NCI-H146 treated with DMSO at 0.1 percent for 48 hours (cell line): ENCODE data around the gene USP20.
"Not testable (repeated sequence)": the region's sequence is repeated elsewhere in the genome, so short reads cannot be mapped to it uniquely, and the experiment has no call there.

Experiments used
- DNase-seq: peaks from one replicate; lab custom pipeline; 2025; ENCODE audit not compliant: unreplicated experiment; lab: John Stamatoyannopoulos, UW

USP20 gene

DNA sequence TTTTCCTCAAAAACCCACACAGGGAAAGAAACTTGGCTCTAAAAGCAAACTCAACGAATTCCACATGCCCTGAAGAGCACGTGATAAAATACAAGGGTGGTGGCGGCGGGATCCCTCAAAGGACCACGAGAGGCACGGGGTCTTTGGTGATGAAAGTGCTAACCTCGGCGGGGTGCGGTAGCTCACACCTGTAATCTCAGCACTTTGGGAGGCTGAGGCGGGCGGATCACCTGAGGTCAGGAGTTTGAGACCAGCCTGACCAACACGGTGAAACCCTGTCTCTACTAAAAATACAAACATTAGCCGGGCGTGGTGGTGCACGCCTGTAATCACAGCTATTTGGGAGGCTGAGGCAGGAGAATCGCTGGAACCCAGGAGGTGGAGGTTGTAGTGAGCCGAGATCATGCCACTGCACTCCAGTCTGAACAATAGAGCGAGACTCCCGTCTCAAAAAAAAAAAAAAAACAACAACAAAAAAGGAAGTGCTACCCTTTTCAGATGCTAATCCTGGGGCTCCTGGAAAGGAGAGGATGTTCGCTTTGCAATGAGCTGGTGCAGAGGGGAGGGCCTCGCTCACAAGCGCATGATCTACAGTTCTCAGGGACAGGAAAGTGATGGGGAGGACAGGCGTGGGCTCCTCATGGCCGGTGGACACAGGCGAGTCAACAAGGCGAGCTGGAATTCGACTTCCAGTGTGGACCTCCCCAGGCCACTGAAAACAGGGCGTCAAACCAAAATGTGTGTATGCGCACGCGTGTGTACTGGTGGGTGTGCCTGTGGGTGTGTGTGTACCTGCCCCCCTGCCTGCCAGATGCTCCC is 54.1 kb downstream of the USP20 start:
- no peak for DNase-seq

DNA sequence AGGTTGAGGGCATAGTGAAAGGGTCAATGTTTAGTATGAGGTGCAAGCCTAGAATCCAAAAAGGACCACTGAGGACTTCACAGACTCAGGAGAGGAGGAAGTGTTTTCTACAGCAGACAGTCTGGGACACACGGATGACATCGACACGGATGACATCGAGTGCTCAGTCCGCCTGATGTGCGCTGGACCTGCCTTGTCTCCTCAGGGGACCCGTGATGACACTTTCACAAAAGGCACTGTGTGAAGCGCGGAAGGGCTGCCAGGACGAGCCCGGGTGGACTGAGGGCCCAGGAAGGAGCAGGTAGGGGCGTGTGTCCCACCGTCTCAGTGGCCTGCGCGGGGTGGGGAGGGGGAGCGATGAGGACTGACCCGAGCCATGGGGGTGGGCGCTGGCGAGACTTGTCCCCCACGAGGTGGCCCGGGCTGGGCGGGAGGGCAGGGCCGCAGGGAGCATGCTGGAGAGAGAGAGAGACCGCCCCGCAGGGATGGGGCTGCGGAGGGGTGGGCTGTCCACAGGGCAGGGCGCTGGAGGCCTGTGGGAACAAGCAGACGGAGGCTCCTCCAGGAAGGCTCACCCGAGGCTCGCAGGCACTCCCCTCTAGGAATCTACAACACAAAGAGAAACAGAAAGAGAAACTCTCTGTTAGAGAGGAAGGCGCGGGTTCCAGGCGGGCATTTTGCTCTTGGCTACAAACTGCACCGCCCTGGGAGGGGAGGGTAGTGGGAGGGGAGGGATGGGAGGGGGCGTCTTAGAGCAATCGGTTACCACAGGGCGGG is 54.9 kb downstream of the USP20 start:
- no peak for DNase-seq

DNA sequence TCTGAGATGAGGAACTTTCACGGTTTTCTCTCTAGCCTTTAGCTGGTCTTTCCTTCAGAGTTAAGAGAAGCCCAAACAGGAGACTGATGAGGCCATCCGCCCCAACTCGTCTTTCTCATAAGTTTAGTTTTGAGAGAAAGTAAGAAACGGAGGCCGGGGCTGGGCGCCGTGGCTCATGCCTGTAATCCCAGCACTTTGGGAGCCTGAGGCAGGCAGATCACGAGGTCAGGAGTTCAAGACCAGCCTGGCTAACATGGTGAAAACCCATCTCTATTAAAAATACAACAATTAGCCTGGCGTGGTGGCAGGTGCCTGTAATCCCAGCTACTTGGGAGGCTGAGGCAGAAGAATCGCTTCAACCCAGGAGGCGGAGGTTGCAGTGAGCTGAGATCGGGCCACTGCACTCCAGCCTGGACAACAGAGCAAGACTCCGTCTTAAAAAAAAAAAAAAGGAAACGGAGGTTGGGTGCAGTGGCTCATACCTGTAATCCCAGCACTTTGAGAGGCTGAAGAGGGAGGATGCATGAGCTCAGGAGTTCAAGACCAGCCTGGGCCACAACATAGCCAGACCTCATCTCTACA is 55.6 kb downstream of the USP20 start:
- DNase-seq: not testable (repeated sequence)

DNA sequence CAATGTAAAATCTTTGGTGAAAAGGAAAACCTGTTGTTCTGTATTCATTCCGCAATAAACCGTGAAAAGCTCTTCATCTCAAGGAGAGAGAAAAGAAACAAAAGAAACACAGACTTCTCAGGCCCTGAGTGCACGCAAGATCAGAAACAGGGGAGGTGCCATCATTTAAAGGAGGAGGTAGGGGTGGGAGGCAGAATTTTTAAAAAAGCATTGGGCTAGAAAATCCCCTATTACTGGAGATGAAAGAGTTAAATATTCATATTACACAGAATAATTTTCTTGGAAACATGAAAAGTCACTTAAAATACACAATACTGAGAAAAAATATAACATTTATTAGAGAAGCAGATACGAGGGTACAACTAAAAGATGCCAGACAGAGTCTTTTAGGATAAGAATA is 56.3 kb downstream of the USP20 start:
- DNase-seq: no peak

DNA sequence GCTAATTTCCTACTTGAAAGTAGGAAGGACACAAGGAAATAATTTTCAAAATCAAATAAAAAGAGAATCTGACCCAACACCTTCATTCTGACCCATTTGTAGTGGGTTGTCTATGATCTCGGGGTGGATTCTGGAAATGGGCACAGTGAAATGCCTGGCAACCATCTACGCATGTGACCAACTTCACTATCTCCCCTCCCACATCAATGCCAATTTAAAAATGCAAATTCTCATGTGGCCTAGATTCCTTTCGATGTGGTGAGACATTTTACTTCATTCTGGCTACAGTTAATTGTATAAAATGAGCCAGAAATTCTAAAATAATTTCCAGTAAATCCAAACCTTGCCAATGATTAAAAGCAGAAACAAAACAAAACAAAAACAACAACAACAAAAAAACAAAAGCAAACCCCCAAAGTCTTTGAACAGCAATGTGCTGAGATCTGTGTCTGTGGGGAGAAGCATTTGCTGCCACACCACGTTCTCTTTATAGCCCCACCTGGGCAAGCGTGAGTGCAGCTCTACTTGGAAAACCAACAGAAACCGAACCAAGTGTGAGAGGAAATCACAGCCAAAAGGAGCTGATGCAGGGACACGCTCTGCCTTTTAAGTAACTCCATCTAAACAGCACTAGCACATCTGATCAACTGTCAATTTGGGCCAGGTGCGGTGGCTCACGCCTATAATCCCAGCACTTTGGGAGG is 59.0 kb downstream of the USP20 start:
- DNase-seq: no peak

DNA sequence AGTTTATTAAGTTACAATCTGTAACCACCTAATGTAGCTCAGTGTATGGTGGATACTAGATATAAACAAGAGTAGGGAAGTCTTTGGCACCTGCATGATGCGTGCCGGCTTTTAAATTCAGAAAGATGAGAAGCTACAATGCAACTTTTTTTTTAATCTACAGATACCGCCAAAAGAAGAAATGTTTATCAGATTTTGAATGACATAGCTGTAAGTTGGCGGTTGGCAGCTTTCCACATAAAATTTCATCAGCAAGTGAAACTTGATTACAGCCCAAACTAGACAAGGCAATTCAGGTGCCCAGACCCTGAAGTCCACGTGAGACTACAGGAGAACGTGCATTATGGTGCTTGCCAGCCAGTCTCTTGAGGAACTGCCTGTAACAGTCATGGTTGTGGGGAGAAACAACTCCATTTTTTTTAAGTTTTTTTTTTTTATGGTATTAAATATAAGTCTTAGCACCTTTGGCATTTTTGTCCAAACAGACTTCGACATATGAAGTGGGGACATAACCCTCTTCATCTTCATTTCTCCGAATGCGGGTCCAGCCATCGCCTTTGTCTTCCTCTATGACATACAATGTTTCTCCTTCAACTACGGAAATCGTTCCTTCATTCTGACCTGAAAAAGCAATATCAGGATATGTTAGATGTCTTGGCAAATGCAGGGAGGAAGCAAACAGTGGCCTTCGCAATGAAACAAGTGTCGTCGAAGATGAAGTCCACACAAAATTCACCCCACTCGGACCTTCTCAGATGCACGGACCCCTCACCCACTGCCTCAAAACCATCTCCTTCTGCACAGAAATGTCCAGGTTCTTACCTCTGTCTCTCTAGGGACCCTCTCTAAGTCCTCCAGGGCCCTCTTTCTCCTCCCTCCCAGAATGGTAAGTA is 60.4 kb downstream of the USP20 start:
- DNase-seq: no peak

DNA sequence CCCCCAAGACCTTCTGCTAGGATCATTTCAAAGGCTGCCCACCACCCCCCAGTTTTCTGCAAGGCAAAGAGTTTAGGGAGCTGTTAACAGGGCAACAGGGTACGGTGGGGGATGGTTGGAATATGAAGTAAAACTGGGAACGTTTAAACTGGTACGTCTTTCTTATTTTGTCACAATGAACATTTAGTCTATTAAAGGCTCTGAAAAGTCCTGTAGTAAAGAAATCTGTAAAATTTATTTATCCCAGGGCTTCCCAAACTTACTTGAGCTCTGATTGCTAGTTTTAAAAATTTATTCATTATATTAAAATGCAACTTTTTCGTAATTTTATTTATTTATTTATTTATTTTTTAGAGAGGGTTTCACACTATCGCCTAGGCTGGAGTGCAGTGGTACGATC is 62.0 kb downstream of the USP20 start:
- DNase-seq: no peak

DNA sequence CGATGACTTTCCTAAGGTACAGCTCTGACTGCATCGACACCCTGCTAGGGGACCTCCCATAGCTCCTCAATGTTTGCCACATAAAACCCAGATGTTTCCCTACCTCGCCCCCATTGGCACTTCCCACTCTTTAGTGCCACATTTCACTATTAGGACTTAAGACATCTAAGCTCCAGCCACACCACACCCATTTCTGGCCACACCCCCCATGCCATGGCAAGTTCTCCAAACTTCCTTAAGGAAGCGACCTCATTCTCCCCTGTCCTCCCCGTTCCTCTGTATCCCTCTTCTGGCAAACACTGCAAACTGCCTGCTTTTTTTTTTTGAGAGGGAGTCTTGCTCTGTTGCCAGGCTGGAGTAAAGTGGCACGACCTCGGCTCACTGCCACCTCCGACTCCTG is 62.9 kb downstream of the USP20 start:
- no peak for DNase-seq

DNA sequence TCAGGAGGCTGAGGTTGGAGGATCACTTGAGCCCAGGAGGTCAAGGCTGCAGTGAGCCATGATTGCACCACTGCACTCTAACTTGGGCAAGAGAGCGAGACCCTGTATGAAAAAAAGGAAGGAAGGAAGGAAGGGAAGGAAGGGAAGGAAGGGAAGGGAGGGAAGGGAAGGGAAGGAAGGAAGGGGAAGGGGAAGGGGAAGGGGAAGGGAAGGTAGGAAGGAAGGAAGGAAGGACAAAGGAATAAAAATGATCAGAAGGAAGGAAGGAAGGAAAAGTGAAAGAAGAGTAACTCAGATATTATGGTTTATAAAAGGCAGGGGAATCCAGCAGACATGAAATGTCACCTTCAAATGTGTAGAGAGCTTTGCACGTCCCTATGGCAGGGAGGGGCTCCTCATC is 64.4 kb downstream of the USP20 start:
- DNase-seq: no peak

DNA sequence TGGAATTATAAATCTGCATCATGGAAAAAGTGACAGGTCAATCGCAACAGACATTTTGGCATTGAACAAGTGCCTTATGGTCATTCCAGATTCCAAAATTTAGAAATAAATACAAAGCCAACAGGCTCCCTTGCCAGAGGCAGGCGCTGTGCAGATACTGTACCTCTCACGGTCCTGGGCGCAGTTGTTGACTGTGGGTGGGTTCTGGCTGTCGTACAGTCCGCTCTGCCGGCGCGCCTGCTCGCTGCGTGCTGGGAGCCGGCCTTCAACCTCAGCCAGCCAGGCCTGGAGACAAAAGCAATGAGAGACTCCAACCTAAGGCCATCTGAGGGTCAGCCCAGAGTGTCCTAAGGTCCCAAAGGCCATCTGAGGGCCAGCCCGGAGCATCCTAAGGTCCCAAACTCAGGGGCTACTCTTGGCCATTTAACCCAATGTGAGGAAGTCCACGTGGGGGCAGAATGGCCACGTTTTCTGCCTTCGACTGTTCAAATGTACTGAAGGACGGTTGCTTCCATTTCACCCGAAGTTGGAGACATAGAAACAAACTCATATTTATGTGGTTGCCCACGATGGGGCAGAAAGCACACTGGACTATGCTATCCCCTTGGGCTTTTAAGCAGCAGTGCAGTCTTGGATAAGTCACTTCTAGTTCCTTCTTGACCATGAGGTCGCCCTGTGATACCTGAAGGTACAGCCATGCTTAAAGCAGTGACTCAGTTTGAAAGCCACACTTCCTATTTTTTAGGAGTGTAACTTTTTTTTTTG is 65.2 kb downstream of the USP20 start:
- no peak for DNase-seq

DNA sequence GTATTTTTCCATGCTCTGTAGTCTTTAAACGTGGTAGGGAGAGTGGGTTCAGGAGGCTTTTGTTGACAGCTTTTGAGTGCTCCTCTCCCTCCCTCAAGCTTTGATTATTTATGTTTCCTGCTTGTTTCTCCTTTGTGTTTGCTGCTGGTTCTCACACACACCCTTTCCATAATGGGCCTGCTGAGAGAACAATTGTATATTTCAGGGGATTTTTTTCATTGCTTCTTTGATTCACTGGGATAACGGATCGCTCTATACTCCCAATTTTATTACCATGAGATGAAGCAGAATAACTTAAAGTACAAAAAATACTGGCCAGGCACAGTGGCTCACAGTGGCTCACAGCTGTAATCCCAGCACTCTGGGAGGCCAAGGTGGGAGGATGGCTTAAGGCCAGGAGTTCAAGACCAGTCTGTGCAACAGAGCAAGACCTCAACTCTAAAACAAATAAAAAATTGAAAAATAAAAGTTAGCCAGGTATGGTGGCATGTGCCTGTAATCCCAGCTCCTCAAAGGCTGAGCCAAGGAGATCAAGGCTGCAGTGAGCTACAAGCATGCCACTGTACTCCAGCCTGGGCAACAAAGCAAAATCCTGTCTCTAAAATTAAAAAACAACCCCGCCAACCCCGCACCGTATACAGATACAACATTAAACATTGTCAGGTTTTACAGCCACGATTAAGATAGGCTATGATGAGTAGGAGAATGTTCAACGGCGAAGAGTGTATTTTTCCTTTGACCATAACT is 66.9 kb downstream of the USP20 start:
- DNase-seq: no peak

DNA sequence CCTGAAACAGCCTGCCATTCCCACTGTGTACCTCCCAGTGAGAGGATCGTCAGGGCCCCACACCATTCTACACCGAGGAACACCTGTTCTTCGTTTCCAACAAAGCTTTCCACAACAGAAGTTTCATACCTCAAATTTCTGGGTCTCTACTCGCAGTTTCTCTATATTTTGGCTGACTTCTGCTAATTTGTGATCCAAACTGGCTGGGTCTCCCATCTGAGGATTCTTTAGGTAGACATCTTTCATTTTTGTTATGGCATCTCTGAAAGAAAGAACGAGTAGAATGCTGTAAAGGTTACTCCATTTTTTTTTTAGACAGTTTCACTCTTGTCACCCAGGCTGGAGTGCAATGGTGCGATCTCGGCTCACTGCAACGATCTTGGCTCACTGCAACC is 67.5 kb downstream of the USP20 start:
- DNase-seq: no peak

DNA sequence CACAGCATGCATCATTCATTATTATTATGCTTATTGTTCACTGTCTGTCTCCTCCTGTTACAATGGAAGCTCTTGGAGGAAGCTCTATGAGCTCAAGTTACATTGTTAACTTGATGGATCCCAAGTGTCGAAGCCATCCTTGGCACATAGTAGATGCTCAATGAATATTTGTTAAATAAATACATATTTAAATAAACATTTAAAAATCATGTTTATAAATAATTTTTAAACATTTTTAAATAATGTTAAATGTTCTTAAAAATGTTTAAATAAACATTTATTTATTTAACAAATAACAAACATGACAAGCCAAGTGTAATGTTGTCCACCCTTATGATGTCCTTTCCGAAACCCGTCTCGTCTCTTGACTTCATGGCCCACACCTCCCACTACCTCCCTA is 69.5 kb downstream of the USP20 start:
- no peak for DNase-seq

DNA sequence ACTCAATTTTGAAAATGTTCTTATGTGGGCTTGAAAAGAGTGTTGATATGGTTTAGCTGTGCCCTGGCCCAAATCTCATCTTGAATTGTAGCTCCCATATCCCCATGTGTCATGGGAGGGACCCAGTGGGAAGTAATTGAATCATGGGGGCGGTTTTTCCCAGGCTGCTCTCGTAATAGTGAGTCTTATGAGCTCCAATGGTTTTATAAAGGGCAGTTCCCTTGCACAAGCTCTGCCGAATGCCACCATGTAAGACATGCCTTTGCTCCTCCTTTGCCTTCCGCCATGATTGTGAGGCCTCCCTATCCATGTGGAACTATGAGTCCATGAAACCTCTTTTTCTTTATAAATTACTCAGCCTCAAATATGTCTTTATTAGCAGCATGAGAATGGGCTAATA is 71.0 kb downstream of the USP20 start:
- no peak for DNase-seq

DNA sequence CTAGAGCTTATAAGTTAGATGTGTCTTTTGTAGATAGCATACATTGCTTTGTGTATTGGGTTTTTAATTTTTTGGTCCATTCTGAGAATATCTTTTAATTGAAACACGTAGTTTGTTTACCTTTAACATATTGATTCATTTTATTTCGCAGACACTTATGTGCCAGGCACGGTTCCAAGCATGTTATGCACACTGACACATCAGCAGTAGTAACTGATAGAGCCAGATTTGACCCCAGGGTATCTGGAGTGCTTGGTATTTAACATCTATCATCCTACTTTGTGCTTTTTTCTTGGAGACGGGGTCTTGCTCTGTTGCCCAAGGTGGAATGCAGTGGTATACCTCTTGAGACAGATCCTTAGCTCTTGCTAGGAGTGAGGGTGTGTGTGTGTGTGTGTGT is 71.9 kb downstream of the USP20 start:
- DNase-seq: no peak

DNA sequence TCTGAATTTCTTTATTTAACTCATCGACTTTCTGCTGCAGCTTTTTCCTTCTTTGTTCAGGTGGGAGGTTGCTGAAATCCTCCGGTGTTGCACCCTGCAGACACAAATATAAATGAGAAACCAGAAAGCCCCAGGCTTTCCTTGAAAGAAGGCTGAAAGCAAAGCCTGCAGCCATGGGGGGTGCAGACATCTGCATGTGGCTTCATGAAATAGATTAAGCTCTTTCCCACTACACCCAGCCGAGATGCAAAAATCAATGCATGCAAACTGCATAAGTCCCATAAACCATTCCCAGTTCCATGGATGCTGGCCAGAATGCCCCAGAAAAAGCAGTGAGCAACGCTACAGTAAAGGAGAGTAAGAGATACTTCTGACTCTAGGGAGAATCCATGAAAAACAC is 73.6 kb downstream of the USP20 start:
- DNase-seq: no peak

DNA sequence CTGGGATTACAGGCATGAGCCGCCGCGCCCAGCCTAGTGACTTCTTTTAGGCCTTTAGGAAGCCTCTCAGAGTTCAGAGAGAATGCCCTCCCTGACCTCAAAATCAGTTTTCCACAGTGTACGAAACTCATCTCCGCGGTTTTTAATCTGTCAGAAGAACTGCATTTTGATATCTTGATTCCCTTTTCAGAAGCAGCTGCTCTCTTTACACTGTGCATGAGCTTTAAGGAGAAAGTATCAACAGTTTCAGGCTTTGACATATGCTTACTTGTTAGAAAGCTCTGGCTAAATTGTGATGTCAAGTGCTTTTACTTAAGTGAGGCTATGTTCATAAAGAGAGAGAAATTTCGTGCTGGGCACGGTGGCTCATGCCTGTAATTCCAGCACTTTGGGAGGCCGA is 74.6 kb downstream of the USP20 start:
- DNase-seq: no peak

DNA sequence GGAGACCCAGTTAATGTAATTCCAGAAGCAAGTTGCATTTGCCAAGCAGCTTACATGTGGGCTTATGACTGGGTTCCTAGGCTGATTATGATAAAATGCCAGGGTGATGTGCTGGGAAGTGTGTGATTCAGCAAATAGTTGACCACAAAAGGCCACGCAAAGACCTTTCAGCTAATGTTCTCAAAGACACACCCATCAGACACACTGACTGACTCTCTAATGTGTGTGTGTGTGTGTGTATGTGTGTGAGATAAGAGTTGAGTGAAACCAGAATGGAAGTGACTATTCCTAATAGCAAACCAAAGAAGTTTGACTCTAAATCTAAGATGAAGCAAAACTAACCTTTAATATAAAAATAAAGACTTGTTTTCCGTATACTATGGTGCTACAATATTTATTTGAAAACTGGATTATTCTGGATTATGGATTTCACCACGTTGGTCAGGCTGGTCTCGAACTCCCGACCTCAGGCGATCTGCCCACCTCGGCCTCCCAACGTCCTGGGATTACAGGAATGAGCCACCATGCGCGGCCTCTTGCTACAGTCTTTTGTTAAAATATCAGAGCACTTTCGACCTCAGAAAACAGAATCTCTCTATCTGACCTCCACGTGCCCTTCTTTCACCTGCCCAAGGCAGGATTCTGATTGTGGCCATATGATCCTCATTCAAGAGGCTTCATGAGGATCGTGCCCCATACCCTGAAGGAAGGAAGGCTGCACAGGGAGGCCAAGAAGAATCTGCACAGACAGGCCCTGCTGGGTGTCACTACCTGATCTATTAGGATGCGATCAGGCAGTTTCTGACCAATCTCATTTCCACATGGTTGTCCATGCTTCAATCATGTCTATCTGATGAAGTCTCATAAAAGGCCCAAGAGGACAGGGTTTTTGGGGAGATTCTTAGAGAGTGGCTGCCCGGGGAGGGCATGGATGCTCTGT is 75.6 kb downstream of the USP20 start:
- no peak for DNase-seq
